Measurements from ENCODE around the gene ALG2. TPM values are rescaled to one million over a fixed set of nuclear protein-coding genes. Genes with fewer than 3 reads are reported as not detected.

The ALG2 gene
- total RNA-seq, 1 donor from 2014 or later, result 54.4 TPM

DNA sequence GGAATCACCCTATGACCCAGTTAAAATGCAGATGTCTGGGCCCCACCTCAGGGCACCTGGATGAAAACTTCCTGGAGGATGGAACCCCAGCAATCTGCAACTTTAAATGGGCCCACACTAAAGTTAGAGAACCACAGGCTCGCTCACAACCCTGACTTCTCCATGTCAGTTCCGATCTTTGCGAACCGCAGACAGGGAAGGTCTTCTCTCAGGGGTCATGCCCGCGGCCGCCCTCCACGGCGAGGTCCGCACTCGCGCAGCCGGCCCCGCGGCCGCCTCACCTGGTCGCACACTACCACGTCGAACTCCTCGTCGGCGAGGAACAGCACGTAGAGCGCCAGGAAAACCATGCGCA is 499 bp downstream of the ALG2 start:
- no peaks in the 10 kb centered on the region for H3K27me3 Mint-ChIP-seq
- peaks cover 71% of the 10 kb centered on the region for H3K4me1 Mint-ChIP-seq
- peaks cover 84% of the 10 kb centered on the region for H3K36me3 Mint-ChIP-seq (ENCODE audit: low read depth)
- no peaks in the 10 kb centered on the region for H3K9me3 Mint-ChIP-seq
- H3K27ac Mint-ChIP-seq, result peak overlapping the region; percentile 75
- TF ChIP-seq, protein P1, sequence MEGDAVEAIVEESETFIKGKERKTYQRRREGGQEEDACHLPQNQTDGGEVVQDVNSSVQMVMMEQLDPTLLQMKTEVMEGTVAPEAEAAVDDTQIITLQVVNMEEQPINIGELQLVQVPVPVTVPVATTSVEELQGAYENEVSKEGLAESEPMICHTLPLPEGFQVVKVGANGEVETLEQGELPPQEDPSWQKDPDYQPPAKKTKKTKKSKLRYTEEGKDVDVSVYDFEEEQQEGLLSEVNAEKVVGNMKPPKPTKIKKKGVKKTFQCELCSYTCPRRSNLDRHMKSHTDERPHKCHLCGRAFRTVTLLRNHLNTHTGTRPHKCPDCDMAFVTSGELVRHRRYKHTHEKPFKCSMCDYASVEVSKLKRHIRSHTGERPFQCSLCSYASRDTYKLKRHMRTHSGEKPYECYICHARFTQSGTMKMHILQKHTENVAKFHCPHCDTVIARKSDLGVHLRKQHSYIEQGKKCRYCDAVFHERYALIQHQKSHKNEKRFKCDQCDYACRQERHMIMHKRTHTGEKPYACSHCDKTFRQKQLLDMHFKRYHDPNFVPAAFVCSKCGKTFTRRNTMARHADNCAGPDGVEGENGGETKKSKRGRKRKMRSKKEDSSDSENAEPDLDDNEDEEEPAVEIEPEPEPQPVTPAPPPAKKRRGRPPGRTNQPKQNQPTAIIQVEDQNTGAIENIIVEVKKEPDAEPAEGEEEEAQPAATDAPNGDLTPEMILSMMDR (IDR thresholded peaks at IDR 0.05), result no peak
- CTCF ChIA-PET, result interaction anchor here (1.3 to 6.0 kb wide), 6 partner anchors 12 to 790 kb away, joined by 3 to 40 read pairs (median 14); no protein-coding TSS in a partner anchor
- ATAC-seq (ENCODE audit: low read depth) (no peak), DNase-seq (no peak)
- intact Hi-C loops (cut with micrococcal nuclease), result loop anchor here (1.0 to 5.0 kb wide), 3 partner anchors 8 to 374 kb away; partner anchors contain the start of gene TGFBR1
- peak overlapping the region; percentile 97 for H3K4me3 Mint-ChIP-seq
- POLR2A ChIA-PET, result interaction anchor here (0.6 to 7.1 kb wide), 23 partner anchors 8 to 863 kb away, joined by 3 to 191 read pairs (median 10); partner anchors contain the start of gene NR4A3

DNA sequence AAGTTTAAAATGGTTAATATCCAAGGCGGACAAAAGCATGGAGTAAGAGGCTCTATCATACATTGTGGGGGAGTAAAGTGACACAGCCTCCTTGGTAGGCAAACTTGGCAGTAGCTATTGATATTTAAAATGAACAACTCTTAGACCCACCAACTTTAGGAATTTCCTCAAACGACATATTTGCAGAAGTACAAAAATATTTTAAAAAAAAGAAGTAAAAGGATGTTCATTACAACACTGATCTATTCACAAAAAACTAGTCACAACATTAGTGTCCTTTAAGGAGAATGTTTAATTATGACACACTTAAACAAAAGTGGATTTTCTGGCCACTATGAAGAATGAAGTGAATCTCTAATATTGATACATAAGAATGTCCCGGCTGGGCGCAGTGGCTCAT is 1.7 kb downstream of the ALG2 start:
- Mint-ChIP-seq H3K27ac (no peak overlapping the region), H3K4me1 (peaks cover 69% of the 10 kb centered on the region), H3K36me3 (ENCODE audit: low read depth) (peaks cover 84% of the 10 kb centered on the region), H3K9me3 (no peaks in the 10 kb centered on the region), H3K4me3 (peak overlapping the region; percentile 73), H3K27me3 (no peaks in the 10 kb centered on the region)
- DNase-seq (no peak), ATAC-seq (ENCODE audit: low read depth) (no peak)
- intact Hi-C loops (cut with micrococcal nuclease), result loop anchor here (5.0 kb wide), 2 partner anchors 113 to 373 kb away; partner anchors contain the start of gene TGFBR1
- TF ChIP-seq, protein P1 (IDR thresholded peaks at IDR 0.05), result no peak
- ChIA-PET POLR2A (interaction anchor here (0.7 to 7.1 kb wide), 8 partner anchors 14 to 605 kb away, joined by 3 to 103 read pairs (median 5); partner anchors contain the start of gene NR4A3), CTCF (interaction anchor here (0.8 to 6.0 kb wide), 5 partner anchors 12 to 791 kb away, joined by 3 to 40 read pairs (median 4); no protein-coding TSS in a partner anchor)

DNA sequence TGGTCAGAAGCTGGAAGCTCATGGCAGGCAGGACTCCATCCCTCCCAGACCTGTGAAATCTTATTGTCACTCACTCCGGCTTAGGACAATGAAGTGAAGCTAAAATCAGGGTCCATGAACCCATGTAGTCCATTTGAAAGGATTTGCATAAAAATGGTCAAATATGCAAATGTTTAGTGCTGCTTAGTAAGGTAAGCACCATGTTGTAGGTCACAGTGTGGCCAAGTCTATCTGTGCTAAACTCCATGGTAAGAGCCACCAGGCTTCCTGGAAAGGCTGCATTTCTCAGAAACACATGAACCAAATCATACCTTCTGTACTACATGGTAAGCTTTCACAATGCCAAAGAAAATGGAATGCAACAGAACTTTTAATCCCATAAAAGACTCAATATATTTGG is 5.7 kb downstream of the ALG2 start:
- TF ChIP-seq, protein P1 (IDR thresholded peaks at IDR 0.05), result no peak
- Mint-ChIP-seq H3K36me3 (ENCODE audit: low read depth) (peaks cover 60% of the 10 kb centered on the region), H3K4me3 (no peak overlapping the region), H3K27me3 (no peaks in the 10 kb centered on the region), H3K4me1 (peaks cover 63% of the 10 kb centered on the region), H3K9me3 (no peaks in the 10 kb centered on the region), H3K27ac (no peak overlapping the region)
- intact Hi-C loops (cut with micrococcal nuclease), result no loop called here
- ATAC-seq (ENCODE audit: low read depth) (no peak), DNase-seq (no peak)
- POLR2A ChIA-PET, result interaction anchor here (0.8 to 1.0 kb wide), 2 partner anchors 9 to 18 kb away, joined by 3 to 5 read pairs; no protein-coding TSS in a partner anchor
- CTCF ChIA-PET, result interaction anchor here (1.7 kb wide), 1 partner anchor 15 kb away, joined by 5 read pairs; no protein-coding TSS in a partner anchor

DNA sequence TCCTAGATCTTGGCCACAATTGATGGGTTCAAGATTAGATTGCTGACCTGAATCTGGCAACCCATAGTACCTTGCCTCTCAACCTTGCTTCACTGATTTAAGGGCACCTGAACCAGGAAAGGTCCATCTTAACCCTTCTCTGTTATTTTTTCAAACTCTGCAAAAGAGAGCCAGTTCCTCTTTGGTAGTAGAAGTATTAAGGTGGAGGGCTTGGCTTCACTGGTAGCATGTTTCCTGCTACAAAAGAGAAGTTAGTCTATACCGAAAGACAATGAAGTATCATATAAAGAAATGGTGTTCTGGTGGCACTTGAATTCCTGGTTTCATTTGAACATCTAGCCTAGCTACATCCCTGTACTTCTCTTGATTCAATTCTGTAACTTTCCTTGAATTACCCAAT is 8.5 kb downstream of the ALG2 start:
- POLR2A ChIA-PET, result interaction anchor here (2.7 kb wide), 1 partner anchor 9 kb away, joined by 15 read pairs; the partner anchor contains the start of genes ALG2 and SEC61B
- no peaks in the 10 kb centered on the region for H3K27me3 Mint-ChIP-seq

DNA sequence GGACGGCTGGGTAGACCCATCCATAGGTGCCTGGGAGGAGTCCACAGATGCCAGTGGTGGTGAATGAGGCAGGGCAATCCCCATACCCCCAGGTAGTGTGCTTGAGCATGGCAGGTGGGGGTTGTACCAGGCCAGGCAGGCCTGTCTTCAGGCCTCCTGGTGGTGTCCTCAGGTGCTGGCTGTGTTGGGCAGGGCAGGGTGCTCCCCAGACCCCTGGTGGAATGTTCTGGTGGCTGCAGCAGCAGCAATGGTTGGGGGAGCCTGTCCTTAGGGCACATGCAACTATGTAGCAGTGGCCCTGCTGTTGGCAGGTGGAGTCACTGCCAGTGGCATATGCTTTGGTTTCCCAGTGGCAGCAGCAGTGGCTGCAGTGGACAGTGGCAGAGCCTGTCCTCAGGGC is 10.0 kb downstream of the ALG2 start:
- TF ChIP-seq, protein P1 (IDR thresholded peaks at IDR 0.05), result no peak
- H3K4me1 Mint-ChIP-seq, result peaks cover 34% of the 10 kb centered on the region
- no peaks in the 10 kb centered on the region for H3K27me3 Mint-ChIP-seq
- H3K4me3 Mint-ChIP-seq, result no peak overlapping the region
- DNase-seq, result no peak
- POLR2A ChIA-PET, result interaction anchor here (2.7 kb wide), 1 partner anchor 10 kb away, joined by 15 read pairs; the partner anchor contains the start of genes ALG2 and SEC61B
- no peak for ATAC-seq (ENCODE audit: low read depth)
- H3K9me3 Mint-ChIP-seq, result no peaks in the 10 kb centered on the region
- intact Hi-C loops (cut with micrococcal nuclease), result no loop called here
- no peak overlapping the region for H3K27ac Mint-ChIP-seq
- H3K36me3 Mint-ChIP-seq (ENCODE audit: low read depth), result peaks cover 25% of the 10 kb centered on the region
- CTCF ChIA-PET, result no interaction called here

More for the DNA sequence above, 8.5 kb downstream of the ALG2 start:
- Mint-ChIP-seq H3K4me3 (no peak overlapping the region), H3K27ac (no peak overlapping the region), H3K36me3 (ENCODE audit: low read depth) (peaks cover 39% of the 10 kb centered on the region), H3K9me3 (no peaks in the 10 kb centered on the region), H3K4me1 (peaks cover 43% of the 10 kb centered on the region)
- ATAC-seq (ENCODE audit: low read depth), result peak; percentile 75
- DNase-seq, result no peak
- intact Hi-C loops (cut with micrococcal nuclease), result loop anchor here (1.0 kb wide), 1 partner anchor 8 kb away; the partner anchor contains the start of gene ALG2
- TF ChIP-seq, protein P1 (IDR thresholded peaks at IDR 0.05), result no peak
- CTCF ChIA-PET, result interaction anchor here (0.7 to 1.8 kb wide), 3 partner anchors 19 to 52 kb away, joined by 3 to 6 read pairs (median 3); no protein-coding TSS in a partner anchor
